DND-41 (cell line): Measurements from ENCODE around the gene GRIK4.

Source experiments
- ATAC-seq: fragments of 200-7000 bp; cut with Tn5 transposase; 3 replicates; pipeline ENCODE4 v1.9.1; 2021; ENCODE audit warnings: low read depth; ENCODE audit not compliant: insufficient read depth
- DNase-seq: peaks from one replicate; pipeline ENCODE4 v3.0.0-alpha.2; 2020
- H2AFZ ChIP-seq: 2 replicates; pipeline ENCODE4 v1.6.0; 2012; ENCODE audit warnings: low read depth, low read length
- H3K27ac ChIP-seq: 2 replicates; pipeline ENCODE4 v1.5.1; 2012; ENCODE audit warnings: low read length, inconsistent platforms
- H3K27me3 ChIP-seq: fragments of 200-600 bp; sonication (generic); 2 replicates; pipeline ENCODE4 v1.6.0; 2012; ENCODE audit warnings: low read length, mild to moderate bottlenecking, inconsistent platforms; ENCODE audit not compliant: insufficient read depth, poor library complexity
- H3K36me3 ChIP-seq: 2 replicates; pipeline ENCODE4 v1.5.1; 2012; ENCODE audit warnings: low read length, inconsistent platforms; ENCODE audit not compliant: insufficient read depth
- H3K4me1 ChIP-seq: 2 replicates; pipeline ENCODE4 v1.5.1; 2012; ENCODE audit warnings: mild to moderate bottlenecking, low read length; ENCODE audit not compliant: insufficient read depth
- H3K4me2 ChIP-seq: 2 replicates; pipeline ENCODE4 v1.6.0; 2012; ENCODE audit warnings: mild to moderate bottlenecking, moderate library complexity, low read length, inconsistent platforms; ENCODE audit not compliant: insufficient read depth
- H3K4me3 ChIP-seq, 2 experiments: fragments of 200-600 bp in 1 of 2; shearing (Covaris generic) in 1 of 2; 2 replicates each; pipeline ENCODE4 v1.5.1; 2012 to 2016; ENCODE audit warnings: inconsistent platforms in 2 of 2, low read length in 2 of 2, mild to moderate bottlenecking in 2 of 2, low read depth in 1 of 2, moderate library complexity in 1 of 2
- H3K79me2 ChIP-seq: 2 replicates; pipeline ENCODE4 v1.6.0; 2012; ENCODE audit warnings: low read length, inconsistent platforms; ENCODE audit not compliant: insufficient read depth
- H3K9ac ChIP-seq: 2 replicates; pipeline ENCODE4 v1.6.0; 2012; ENCODE audit warnings: low read depth, mild to moderate bottlenecking, inconsistent platforms, low read length, moderate library complexity
- H3K9me3 ChIP-seq: 2 replicates; pipeline ENCODE4 v1.5.1; 2012; ENCODE audit warnings: low read length, moderate library complexity, mild to moderate bottlenecking, inconsistent platforms; ENCODE audit not compliant: insufficient read depth, severe bottlenecking
- H4K20me1 ChIP-seq: 2 replicates; pipeline ENCODE4 v1.6.0; 2012; ENCODE audit warnings: low read length; ENCODE audit not compliant: insufficient read depth
- EZH2 ChIP-seq: IDR thresholded peaks from 3 replicates; pipeline ENCODE4 v1.6.1; 2012; ENCODE audit warnings: borderline replicate concordance, low read depth, mild to moderate bottlenecking, moderate library complexity, low read length, inconsistent platforms; ENCODE audit not compliant: severe bottlenecking
- TF ChIP-seq, protein P1 (sequence below): IDR thresholded peaks from 2 replicates; pipeline ENCODE4 v1.5.1; 2012; ENCODE audit warnings: borderline replicate concordance, low read length, moderate library complexity, mild to moderate bottlenecking; ENCODE audit not compliant: poor library complexity, severe bottlenecking; ENCODE audit errors: extremely low read depth

GRIK4 gene

DNA sequence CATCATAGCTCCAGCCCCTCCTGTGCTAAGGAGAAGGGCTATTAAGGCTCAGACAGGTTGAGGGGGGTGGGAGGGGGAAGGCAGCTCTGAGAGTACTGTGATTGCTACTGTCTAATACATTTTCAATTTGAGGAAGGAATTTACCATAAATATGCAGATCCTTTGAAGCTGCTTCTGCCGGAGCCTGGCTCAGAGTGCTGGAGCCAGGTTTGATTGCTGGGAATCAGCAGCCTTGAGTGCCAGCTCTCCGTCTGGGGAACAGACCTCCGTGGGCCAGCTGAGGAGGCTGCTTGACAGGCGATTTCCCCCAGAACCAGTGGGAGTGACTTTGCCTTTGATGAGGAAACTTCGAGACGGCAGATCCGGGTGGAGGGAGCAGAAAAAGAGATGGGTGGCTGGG lies 370.6 kb downstream of the GRIK4 start:
- H3K9ac ChIP-seq: no peak overlapping the region
- no peaks in the 10 kb centered on the region for H3K36me3 ChIP-seq
- no peak overlapping the region for H3K27ac ChIP-seq
- H3K79me2 ChIP-seq: no peaks in the 10 kb centered on the region
- H4K20me1 ChIP-seq: 0 out of 2 replicates have a peak, but pooled peaks cover 3% of the 10 kb centered on the region
- DNase-seq (no peak), ATAC-seq (no peak)
- H2AFZ ChIP-seq: no peak overlapping the region
- H3K4me3 ChIP-seq: no peak overlapping the region
- H3K9me3 ChIP-seq: no peaks in the 10 kb centered on the region
- peaks cover 29% of the 10 kb centered on the region for H3K27me3 ChIP-seq
- no peak overlapping the region for H3K4me2 ChIP-seq
- no peaks in the 10 kb centered on the region for H3K4me1 ChIP-seq
- no peak for TF ChIP-seq EZH2

DNA sequence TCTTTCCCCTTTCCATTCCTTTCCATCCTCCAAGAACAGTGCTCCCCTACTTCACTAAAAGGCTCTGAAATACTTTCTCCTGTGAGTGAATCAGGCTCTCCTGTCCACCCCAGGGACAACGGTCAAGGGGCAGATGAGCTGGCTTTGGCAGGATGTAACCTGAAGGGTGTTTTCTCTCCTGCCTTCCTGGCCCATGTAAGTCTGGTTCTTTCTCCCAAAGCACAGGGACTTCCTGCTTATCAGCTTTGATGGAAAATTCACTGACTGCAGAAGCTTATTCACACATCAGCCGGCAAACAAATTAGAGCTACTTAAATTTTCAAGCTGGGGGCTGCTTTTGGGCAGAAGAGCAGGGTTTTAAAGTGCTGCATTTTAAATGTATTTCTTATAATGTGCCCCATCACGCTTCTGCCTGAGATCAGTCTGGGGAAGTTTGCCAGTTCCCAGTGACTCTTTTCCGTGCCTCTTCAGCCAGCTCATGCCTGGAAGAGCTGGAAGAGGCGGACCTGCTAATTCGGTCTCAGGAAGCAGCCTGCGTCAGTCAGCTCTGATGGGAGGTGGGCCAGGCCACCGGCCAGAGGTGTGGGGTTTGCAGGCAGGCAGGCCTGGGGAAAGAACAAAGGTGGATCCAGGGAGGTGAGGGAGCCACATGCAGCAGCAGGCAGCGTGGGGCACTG lies 372.0 kb downstream of the GRIK4 start:
- no peak overlapping the region for H2AFZ ChIP-seq
- H4K20me1 ChIP-seq: 0 out of 2 replicates have a peak, but pooled peaks cover 3% of the 10 kb centered on the region
- H3K9ac ChIP-seq: no peak overlapping the region
- no peak overlapping the region for H3K4me2 ChIP-seq
- no peak for TF ChIP-seq EZH2
- TF ChIP-seq, protein P1, sequence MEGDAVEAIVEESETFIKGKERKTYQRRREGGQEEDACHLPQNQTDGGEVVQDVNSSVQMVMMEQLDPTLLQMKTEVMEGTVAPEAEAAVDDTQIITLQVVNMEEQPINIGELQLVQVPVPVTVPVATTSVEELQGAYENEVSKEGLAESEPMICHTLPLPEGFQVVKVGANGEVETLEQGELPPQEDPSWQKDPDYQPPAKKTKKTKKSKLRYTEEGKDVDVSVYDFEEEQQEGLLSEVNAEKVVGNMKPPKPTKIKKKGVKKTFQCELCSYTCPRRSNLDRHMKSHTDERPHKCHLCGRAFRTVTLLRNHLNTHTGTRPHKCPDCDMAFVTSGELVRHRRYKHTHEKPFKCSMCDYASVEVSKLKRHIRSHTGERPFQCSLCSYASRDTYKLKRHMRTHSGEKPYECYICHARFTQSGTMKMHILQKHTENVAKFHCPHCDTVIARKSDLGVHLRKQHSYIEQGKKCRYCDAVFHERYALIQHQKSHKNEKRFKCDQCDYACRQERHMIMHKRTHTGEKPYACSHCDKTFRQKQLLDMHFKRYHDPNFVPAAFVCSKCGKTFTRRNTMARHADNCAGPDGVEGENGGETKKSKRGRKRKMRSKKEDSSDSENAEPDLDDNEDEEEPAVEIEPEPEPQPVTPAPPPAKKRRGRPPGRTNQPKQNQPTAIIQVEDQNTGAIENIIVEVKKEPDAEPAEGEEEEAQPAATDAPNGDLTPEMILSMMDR: no peak
- H3K9me3 ChIP-seq: no peaks in the 10 kb centered on the region
- peaks cover 32% of the 10 kb centered on the region for H3K27me3 ChIP-seq
- no peaks in the 10 kb centered on the region for H3K36me3 ChIP-seq
- DNase-seq (no peak), ATAC-seq (no peak)
- no peak overlapping the region for H3K27ac ChIP-seq
- no peak overlapping the region for H3K4me3 ChIP-seq
- H3K4me1 ChIP-seq: no peaks in the 10 kb centered on the region
- H3K79me2 ChIP-seq: no peaks in the 10 kb centered on the region

DNA sequence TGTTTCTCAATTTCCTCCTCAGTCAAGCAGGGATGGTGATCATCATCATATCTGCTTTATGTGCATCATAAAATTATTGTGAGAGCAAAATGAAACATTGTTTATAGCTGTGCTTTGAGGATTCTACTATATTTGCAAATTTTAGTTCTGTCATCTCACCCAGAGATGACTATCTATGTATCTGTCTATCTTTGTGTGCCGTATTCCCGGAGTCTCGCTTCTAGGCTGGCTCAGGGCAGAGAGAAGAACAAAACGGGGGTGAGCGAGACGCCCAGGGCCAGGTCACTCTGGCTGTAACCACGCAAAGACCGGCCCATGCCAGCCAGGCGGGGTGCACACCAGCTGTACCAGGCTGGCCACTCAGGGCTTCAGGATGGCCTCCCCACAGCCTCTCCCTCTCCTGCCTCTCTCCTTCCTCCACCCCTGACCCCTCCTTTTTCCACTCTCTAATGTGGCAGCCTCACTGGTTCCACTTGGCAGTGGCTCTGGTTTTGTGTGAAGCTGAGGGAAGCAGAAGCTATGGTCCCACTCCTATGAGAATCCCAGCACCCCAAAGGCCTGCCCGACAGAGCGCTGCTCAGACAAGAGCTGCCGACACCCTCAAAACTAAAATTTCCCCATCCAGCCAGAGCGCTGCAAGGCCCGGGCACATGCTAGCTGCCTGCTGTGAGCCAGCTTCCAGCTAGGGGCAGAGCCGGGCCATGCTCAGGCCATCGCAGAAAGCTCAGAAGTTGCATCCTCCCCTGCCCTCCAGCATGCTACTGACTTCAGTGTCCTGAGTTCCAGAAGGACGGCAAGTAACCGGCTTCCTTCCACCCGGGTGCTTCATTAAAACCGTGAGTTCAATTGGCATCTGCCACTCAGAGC lies 372.8 kb downstream of the GRIK4 start:
- no peak overlapping the region for H3K4me3 ChIP-seq
- H3K9ac ChIP-seq: no peak overlapping the region
- H3K9me3 ChIP-seq: no peaks in the 10 kb centered on the region
- no peaks in the 10 kb centered on the region for H3K36me3 ChIP-seq
- DNase-seq (no peak), ATAC-seq (no peak)
- TF ChIP-seq EZH2: no peak
- TF ChIP-seq, protein P1: no peak
- no peaks in the 10 kb centered on the region for H3K4me1 ChIP-seq
- 0 out of 2 replicates have a peak, but pooled peaks cover 3% of the 10 kb centered on the region for H4K20me1 ChIP-seq
- H3K4me2 ChIP-seq: no peak overlapping the region
- peaks cover 34% of the 10 kb centered on the region for H3K27me3 ChIP-seq
- H3K79me2 ChIP-seq: no peaks in the 10 kb centered on the region
- H2AFZ ChIP-seq: no peak overlapping the region
- no peak overlapping the region for H3K27ac ChIP-seq
